Body of pancreas (tissue), 4 donors: ENCODE measurements around the gene TOR3A.

ENCODE experiments used
- POLR2A ChIP-seq, 3 donors: fragments of 450-650 bp; IDR thresholded peaks; one replicate each; pipeline ENCODE4 v1.6.1; 2016; ENCODE audit warnings: antibody characterized with exemption in 3 of 3, mild to moderate bottlenecking in 2 of 3
- TF ChIP-seq, protein P1 (sequence below), 7 experiments: fragments of 450-650 bp in 4 of 7; fragments of 200-600 bp in 3 of 7; sonication (generic) in 3 of 7; IDR thresholded peaks; one replicate each; pipeline ENCODE4 v1.5.1; 2016 to 2019; ENCODE audit warnings: antibody characterized with exemption in 7 of 7

DNA sequence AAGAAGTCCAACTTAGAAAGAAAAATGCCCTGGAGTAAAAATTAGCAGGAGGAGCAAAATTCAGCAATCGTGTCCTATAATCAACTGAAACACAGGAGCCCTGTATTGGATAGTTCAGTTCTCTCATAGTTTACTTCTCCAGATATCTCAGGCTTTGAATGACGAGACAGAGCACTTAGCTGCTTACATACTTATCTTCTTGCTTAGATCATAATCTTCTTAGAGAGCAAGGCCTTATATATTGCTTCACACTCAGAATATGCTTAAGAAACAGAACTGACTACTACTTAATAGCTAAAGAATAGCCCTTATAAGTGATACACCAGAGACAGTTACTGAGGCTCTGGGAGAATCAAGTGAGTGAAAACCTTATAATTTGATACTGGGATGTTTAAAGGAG lies 38.9 kb downstream of the TOR3A start:
- TF ChIP-seq, protein P1, sequence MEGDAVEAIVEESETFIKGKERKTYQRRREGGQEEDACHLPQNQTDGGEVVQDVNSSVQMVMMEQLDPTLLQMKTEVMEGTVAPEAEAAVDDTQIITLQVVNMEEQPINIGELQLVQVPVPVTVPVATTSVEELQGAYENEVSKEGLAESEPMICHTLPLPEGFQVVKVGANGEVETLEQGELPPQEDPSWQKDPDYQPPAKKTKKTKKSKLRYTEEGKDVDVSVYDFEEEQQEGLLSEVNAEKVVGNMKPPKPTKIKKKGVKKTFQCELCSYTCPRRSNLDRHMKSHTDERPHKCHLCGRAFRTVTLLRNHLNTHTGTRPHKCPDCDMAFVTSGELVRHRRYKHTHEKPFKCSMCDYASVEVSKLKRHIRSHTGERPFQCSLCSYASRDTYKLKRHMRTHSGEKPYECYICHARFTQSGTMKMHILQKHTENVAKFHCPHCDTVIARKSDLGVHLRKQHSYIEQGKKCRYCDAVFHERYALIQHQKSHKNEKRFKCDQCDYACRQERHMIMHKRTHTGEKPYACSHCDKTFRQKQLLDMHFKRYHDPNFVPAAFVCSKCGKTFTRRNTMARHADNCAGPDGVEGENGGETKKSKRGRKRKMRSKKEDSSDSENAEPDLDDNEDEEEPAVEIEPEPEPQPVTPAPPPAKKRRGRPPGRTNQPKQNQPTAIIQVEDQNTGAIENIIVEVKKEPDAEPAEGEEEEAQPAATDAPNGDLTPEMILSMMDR (IDR thresholded peaks at IDR 0.05) = no peak
- no peak for TF ChIP-seq POLR2A (IDR thresholded peaks at IDR 0.05)
